OCI-LY1 (cell line): ENCODE measurements around the gene TLK1.

Source experiments
- H2AFZ ChIP-seq: fragments of 200-600 bp; sonication (generic), shearing (Covaris generic); 2 replicates; pipeline ENCODE4 v1.6.0; 2014; ENCODE audit warnings: antibody characterized with exemption, mild to moderate bottlenecking, low read length
- H3F3A ChIP-seq: fragments of 200-600 bp; sonication (generic), shearing (Covaris generic); 2 replicates; pipeline ENCODE4 v1.6.0; 2014; ENCODE audit warnings: mild to moderate bottlenecking, antibody characterized with exemption, low read length, moderate library complexity; ENCODE audit not compliant: insufficient read depth
- H3K27ac ChIP-seq: fragments of 200-600 bp; sonication (generic); 2 replicates; pipeline ENCODE4 v1.5.1; 2014; ENCODE audit warnings: low read length, mixed run types, mild to moderate bottlenecking, low read depth; ENCODE audit not compliant: poor library complexity, severe bottlenecking
- H3K27me3 ChIP-seq: fragments of 200-600 bp; sonication (generic); 2 replicates; pipeline ENCODE4 v1.6.0; 2014; ENCODE audit warnings: antibody characterized with exemption, mild to moderate bottlenecking, low read length, moderate library complexity; ENCODE audit not compliant: insufficient read depth
- H3K36me3 ChIP-seq: fragments of 200-600 bp; sonication (generic); 2 replicates; pipeline ENCODE4 v1.6.1; 2014; ENCODE audit warnings: mild to moderate bottlenecking, antibody characterized with exemption, low read length, moderate library complexity, mixed read lengths; ENCODE audit not compliant: insufficient read depth
- H3K4me1 ChIP-seq: fragments of 200-600 bp; sonication (generic); 2 replicates; pipeline ENCODE4 v1.5.1; 2014; ENCODE audit warnings: mild to moderate bottlenecking, low read length, moderate library complexity; ENCODE audit not compliant: insufficient read depth, severe bottlenecking
- H3K4me2 ChIP-seq: fragments of 200-600 bp; sonication (generic), shearing (Covaris generic); 2 replicates; pipeline ENCODE4 v1.6.1; 2014; ENCODE audit warnings: low read length
- H3K4me3 ChIP-seq: fragments of 200-600 bp; sonication (generic); 2 replicates; pipeline ENCODE4 v1.5.1; 2014; ENCODE audit warnings: low read length, low read depth, mild to moderate bottlenecking, mixed read lengths; ENCODE audit not compliant: poor library complexity, severe bottlenecking
- H3K79me2 ChIP-seq: fragments of 200-600 bp; shearing (Covaris generic); 2 replicates; pipeline ENCODE4 v1.6.1; 2016; ENCODE audit warnings: mixed run types, low read length, mixed read lengths; ENCODE audit not compliant: insufficient read depth
- H3K9ac ChIP-seq: fragments of 200-600 bp; sonication (generic), shearing (Covaris generic); 2 replicates; pipeline ENCODE4 v1.6.1; 2014; ENCODE audit warnings: mild to moderate bottlenecking, low read length, mixed read lengths
- H3K9me2 ChIP-seq: fragments of 200-600 bp; sonication (generic), shearing (Covaris generic); 2 replicates; pipeline ENCODE4 v1.6.1; 2014; ENCODE audit warnings: low read depth, mild to moderate bottlenecking, low read length, mixed read lengths
- H3K9me3 ChIP-seq: fragments of 200-600 bp; shearing (Covaris generic); 2 replicates; pipeline ENCODE4 v1.6.1; 2014; ENCODE audit warnings: low read length, mixed read lengths
- H4K20me1 ChIP-seq: fragments of 200-600 bp; sonication (generic), shearing (Covaris generic); 2 replicates; pipeline ENCODE4 v1.6.0; 2016; ENCODE audit warnings: mild to moderate bottlenecking, low read length; ENCODE audit not compliant: insufficient read depth
- EZH2 ChIP-seq: fragments of 200-600 bp; sonication (generic), shearing (Covaris generic); IDR thresholded peaks from 2 replicates; pipeline ENCODE4 v1.8.0; 2017; ENCODE audit warnings: borderline replicate concordance, mixed run types, mild to moderate bottlenecking, antibody characterized with exemption, low read length, moderate library complexity, mixed read lengths
- TF ChIP-seq, protein P1 (sequence below): fragments of 200-600 bp; sonication (generic), shearing (Covaris generic); IDR thresholded peaks from 2 replicates; pipeline ENCODE4 v1.5.1; 2017; ENCODE audit warnings: mild to moderate bottlenecking, antibody characterized with exemption, low read length, moderate library complexity, mixed read lengths

The TLK1 gene

DNA sequence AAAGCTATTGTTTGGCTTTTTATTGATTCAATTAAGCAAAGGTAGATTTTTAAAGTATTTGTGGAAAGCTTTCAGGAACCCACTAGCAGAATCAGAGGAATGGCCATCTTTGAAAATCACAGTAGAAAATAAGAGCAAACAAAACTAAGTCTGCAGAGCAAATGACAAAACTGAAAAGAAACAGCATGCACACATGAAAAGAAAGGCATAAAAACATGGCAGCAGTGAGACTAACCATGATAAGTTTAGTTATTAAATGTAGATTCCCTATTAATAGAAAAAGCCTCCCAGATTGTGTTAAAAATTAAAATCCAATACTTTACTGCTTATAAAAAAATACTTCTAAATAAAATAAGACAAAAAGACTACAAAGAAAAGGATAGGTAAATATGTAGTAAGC lies 9.1 kb upstream of the TLK1 start:
- no peak overlapping the region for H3K9ac ChIP-seq
- H4K20me1 ChIP-seq, result no peaks in the 10 kb centered on the region
- H2AFZ ChIP-seq, result no peak overlapping the region
- no peaks in the 10 kb centered on the region for H3K9me2 ChIP-seq
- no peak overlapping the region for H3K4me2 ChIP-seq
- H3K36me3 ChIP-seq, result no peaks in the 10 kb centered on the region
- H3K4me3 ChIP-seq, result no peak overlapping the region
- H3F3A ChIP-seq, result no peaks in the 10 kb centered on the region; the same call in 1 of the 2 replicates
- H3K27me3 ChIP-seq, result no peaks in the 10 kb centered on the region
- no peaks in the 10 kb centered on the region for H3K9me3 ChIP-seq
- H3K27ac ChIP-seq, result no peak overlapping the region
- TF ChIP-seq EZH2, result no peak
- TF ChIP-seq, protein P1, sequence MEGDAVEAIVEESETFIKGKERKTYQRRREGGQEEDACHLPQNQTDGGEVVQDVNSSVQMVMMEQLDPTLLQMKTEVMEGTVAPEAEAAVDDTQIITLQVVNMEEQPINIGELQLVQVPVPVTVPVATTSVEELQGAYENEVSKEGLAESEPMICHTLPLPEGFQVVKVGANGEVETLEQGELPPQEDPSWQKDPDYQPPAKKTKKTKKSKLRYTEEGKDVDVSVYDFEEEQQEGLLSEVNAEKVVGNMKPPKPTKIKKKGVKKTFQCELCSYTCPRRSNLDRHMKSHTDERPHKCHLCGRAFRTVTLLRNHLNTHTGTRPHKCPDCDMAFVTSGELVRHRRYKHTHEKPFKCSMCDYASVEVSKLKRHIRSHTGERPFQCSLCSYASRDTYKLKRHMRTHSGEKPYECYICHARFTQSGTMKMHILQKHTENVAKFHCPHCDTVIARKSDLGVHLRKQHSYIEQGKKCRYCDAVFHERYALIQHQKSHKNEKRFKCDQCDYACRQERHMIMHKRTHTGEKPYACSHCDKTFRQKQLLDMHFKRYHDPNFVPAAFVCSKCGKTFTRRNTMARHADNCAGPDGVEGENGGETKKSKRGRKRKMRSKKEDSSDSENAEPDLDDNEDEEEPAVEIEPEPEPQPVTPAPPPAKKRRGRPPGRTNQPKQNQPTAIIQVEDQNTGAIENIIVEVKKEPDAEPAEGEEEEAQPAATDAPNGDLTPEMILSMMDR, result no peak
- H3K79me2 ChIP-seq, result no peaks in the 10 kb centered on the region
- no peaks in the 10 kb centered on the region for H3K4me1 ChIP-seq

GRCh38 chr2:171169333-171169732 lies 8.6 kb upstream of the TLK1 start:
- Histone ChIP-seq H3K4me3 (no peak overlapping the region), H3K4me1 (no peaks in the 10 kb centered on the region), H3K36me3 (no peaks in the 10 kb centered on the region), H3K9me2 (no peaks in the 10 kb centered on the region), H4K20me1 (no peaks in the 10 kb centered on the region), H3K9me3 (no peaks in the 10 kb centered on the region), H3F3A (no peaks in the 10 kb centered on the region; the same call in 1 of the 2 replicates), H3K27ac (no peak overlapping the region), H3K4me2 (no peak overlapping the region), H3K9ac (no peak overlapping the region), H2AFZ (no peak overlapping the region), H3K27me3 (no peaks in the 10 kb centered on the region), H3K79me2 (no peaks in the 10 kb centered on the region)
- no peak for TF ChIP-seq EZH2
- TF ChIP-seq, protein P1, result no peak

GRCh38 chr2:171167352-171167997 lies 6.8 kb upstream of the TLK1 start:
- H3K4me1 ChIP-seq, result peaks cover 15% of the 10 kb centered on the region
- TF ChIP-seq EZH2, result no peak
- TF ChIP-seq, protein P1, result no peak
- no peak overlapping the region for H2AFZ ChIP-seq

More at GRCh38 chr2:171167352-171167997, 6.8 kb upstream of the TLK1 start:
- no peak overlapping the region for H3K4me3 ChIP-seq
- no peaks in the 10 kb centered on the region for H3K36me3 ChIP-seq
- no peaks in the 10 kb centered on the region for H4K20me1 ChIP-seq
- no peaks in the 10 kb centered on the region for H3K9me2 ChIP-seq
- H3K4me2 ChIP-seq, result no peak overlapping the region
- no peaks in the 10 kb centered on the region; the same call in 1 of the 2 replicates for H3F3A ChIP-seq
- H3K9ac ChIP-seq, result no peak overlapping the region
- no peaks in the 10 kb centered on the region for H3K79me2 ChIP-seq
- no peaks in the 10 kb centered on the region for H3K9me3 ChIP-seq
- H3K27me3 ChIP-seq, result no peaks in the 10 kb centered on the region
- no peak overlapping the region for H3K27ac ChIP-seq
